HEK293T (cell line): Measurements from ENCODE around the gene RIPK1.

ENCODE experiments used
- ARNT ChIP-seq: fragments of 450-650 bp; IDR thresholded peaks from 2 replicates; pipeline ENCODE4 v1.6.1; 2017; ENCODE audit warnings: mild to moderate bottlenecking
- FOXA1 ChIP-seq: fragments of 450-650 bp; IDR thresholded peaks from 2 replicates; pipeline ENCODE4 v1.6.1; 2016; ENCODE audit warnings: mild to moderate bottlenecking
- FOXM1 ChIP-seq: fragments of 450-650 bp; IDR thresholded peaks from 2 replicates; pipeline ENCODE4 v1.6.1; 2017; ENCODE audit warnings: mild to moderate bottlenecking, borderline replicate concordance
- HDGF ChIP-seq: fragments of 450-650 bp; IDR thresholded peaks from 2 replicates; pipeline ENCODE4 v1.6.1; 2017; ENCODE audit warnings: antibody characterized with exemption, borderline replicate concordance
- ZNF384 ChIP-seq: fragments of 450-650 bp; IDR thresholded peaks from 2 replicates; pipeline ENCODE4 v1.6.1; 2016

DNA sequence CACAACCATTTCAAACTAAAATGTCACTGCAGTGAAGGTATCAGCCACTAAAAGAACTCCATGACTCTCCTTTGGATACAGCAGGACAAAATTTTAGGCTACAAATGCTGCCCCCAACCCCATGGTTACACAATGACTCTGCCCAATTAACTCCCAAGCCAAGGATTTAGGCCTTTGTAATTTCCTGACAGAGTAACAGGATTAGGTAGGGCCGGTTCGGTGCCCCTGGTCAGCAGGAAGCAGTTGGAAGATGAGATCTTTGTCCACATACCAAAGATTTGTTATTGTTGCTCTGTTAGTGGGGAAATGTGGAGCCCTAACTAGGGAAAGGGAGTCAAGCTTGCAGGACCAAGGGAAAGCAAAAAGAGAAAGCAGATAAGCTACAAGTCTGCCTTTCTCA lies 26.7 kb upstream of the RIPK1 start:
- TF ChIP-seq FOXA1 (no peak), HDGF (no peak), FOXM1 (no peak), ARNT (no peak), ZNF384 (no peak)
